HepG2 (cell line): ENCODE results near the gene AKAP1. TPM values are rescaled to one million over a fixed set of nuclear protein-coding genes. Genes with fewer than 3 reads are reported as not detected.
A peak's percentile ranks its signal among the peaks of the same experiment; 100 is the strongest.

Experiments used
- ARNT ChIP-seq: fragments of 450-650 bp; IDR thresholded peaks from 2 replicates; pipeline ENCODE4 v1.6.1; 2017
- ATF6 ChIP-seq: sonication (generic); formaldehyde crosslinking; conservative IDR thresholded peaks from 2 replicates; pipeline ENCODE4 v1.4.0; 2020; ENCODE audit warnings: missing genetic modification reagents
- FOXP1 ChIP-seq, 2 experiments: fragments of 450-650 bp in 1 of 2; IDR thresholded peaks; 2 replicates each; pipeline ENCODE4 v1.6.1; 2017 to 2018; ENCODE audit warnings: antibody characterized with exemption in 1 of 2
- HMG20B ChIP-seq: conservative IDR thresholded peaks from 2 replicates; pipeline ENCODE4 v1.6.1; 2016; ENCODE audit warnings: missing genetic modification reagents, missing compliant biosample characterization
- HOMEZ ChIP-seq: IDR thresholded peaks from 2 replicates; pipeline ENCODE4 v1.6.1; 2016; ENCODE audit warnings: low read depth
- MED8 ChIP-seq: sonication (generic); formaldehyde crosslinking; IDR thresholded peaks from 2 replicates; pipeline ENCODE4 v1.8.1; 2023; ENCODE audit warnings: mild to moderate bottlenecking, missing genetic modification reagents; ENCODE audit not compliant: insufficient replicate concordance
- MEIS2 ChIP-seq: sonication (generic); formaldehyde crosslinking; IDR thresholded peaks from 2 replicates; pipeline ENCODE4 v1.9.0; 2021; ENCODE audit warnings: mild to moderate bottlenecking, missing genetic modification reagents
- NCOR1 ChIP-seq: fragments of 200-600 bp; sonication (generic); IDR thresholded peaks from 2 replicates; pipeline ENCODE4 v1.7.0; 2017; ENCODE audit warnings: antibody characterized with exemption, low read length, borderline replicate concordance
- RXRA ChIP-seq: sonication (generic); formaldehyde crosslinking; IDR thresholded peaks from 2 replicates; pipeline ENCODE4 v1.5.1; 2020; ENCODE audit warnings: missing genetic modification reagents
- SNAI1 ChIP-seq: sonication (generic); formaldehyde crosslinking; IDR thresholded peaks from 2 replicates; pipeline ENCODE4 v1.5.0; 2020; ENCODE audit warnings: mild to moderate bottlenecking, missing genetic modification reagents, borderline replicate concordance
- TBX2 ChIP-seq: sonication (generic); formaldehyde crosslinking; IDR thresholded peaks from 2 replicates; pipeline ENCODE4 v1.5.0; 2020; ENCODE audit warnings: missing genetic modification reagents, mild to moderate bottlenecking, borderline replicate concordance
- TFDP1 ChIP-seq: IDR thresholded peaks from 2 replicates; pipeline ENCODE4 v1.6.1; 2016; ENCODE audit warnings: missing compliant biosample characterization, missing genetic modification reagents, borderline replicate concordance
- TFE3 ChIP-seq: IDR thresholded peaks from 2 replicates; pipeline ENCODE4 v1.6.1; 2016
- ZBTB21 ChIP-seq: sonication (generic); formaldehyde crosslinking; IDR thresholded peaks from 2 replicates; pipeline ENCODE4 v1.4.0; 2020; ENCODE audit warnings: missing genetic modification reagents
- ZFP36L2 ChIP-seq: sonication (generic); formaldehyde crosslinking; IDR thresholded peaks from 2 replicates; pipeline ENCODE4 v1.4.0; 2020; ENCODE audit warnings: missing genetic modification reagents
- ZIK1 ChIP-seq: sonication (generic); formaldehyde crosslinking; IDR thresholded peaks from 2 replicates; pipeline ENCODE4 v1.5.0; 2020; ENCODE audit warnings: mild to moderate bottlenecking, low read depth, missing genetic modification reagents, borderline replicate concordance
- ZMYM2 ChIP-seq: sonication (generic); formaldehyde crosslinking; IDR thresholded peaks from 2 replicates; pipeline ENCODE4 v1.8.0; 2022; ENCODE audit warnings: mild to moderate bottlenecking, missing genetic modification reagents
- ZNF230 ChIP-seq: sonication (generic); formaldehyde crosslinking; IDR thresholded peaks from 2 replicates; pipeline ENCODE4 v1.4.0; 2020; ENCODE audit warnings: mild to moderate bottlenecking, missing genetic modification reagents
- ZNF331 ChIP-seq: sonication (generic); formaldehyde crosslinking; IDR thresholded peaks from 2 replicates; pipeline ENCODE4 v1.4.0; 2020; ENCODE audit warnings: missing genetic modification reagents
- ZNF354B ChIP-seq: sonication (generic); formaldehyde crosslinking; IDR thresholded peaks from 2 replicates; pipeline ENCODE4 v1.8.0; 2022; ENCODE audit warnings: mild to moderate bottlenecking, missing genetic modification reagents
- ZNF576 ChIP-seq: sonication (generic); formaldehyde crosslinking; IDR thresholded peaks from 2 replicates; pipeline ENCODE4 v1.4.0; 2020; ENCODE audit warnings: mild to moderate bottlenecking, missing genetic modification reagents
- ZNF615 ChIP-seq: sonication (generic); formaldehyde crosslinking; IDR thresholded peaks from 2 replicates; pipeline ENCODE4 v1.5.0; 2020; ENCODE audit warnings: mild to moderate bottlenecking, missing genetic modification reagents, borderline replicate concordance
- ZNF747 ChIP-seq: sonication (generic); formaldehyde crosslinking; IDR thresholded peaks from 2 replicates; pipeline ENCODE4 v1.8.1; 2023; ENCODE audit warnings: missing genetic modification reagents, mild to moderate bottlenecking, borderline replicate concordance
- polyA plus RNA-seq, 8 experiments: library from polyadenylated mRNA; depleted of rRNA in 3 of 8; stranded (reverse) in 7 of 8; unstranded in 1 of 8; fragments of >200 nt; fragmentation: Illumina TruSeq in 4 of 8; extraction: Trizol in 4 of 8; gene quantifications; 2 replicates each; pipeline versions ENCODE4 v1.2.1 to v1.2.3, GENCODE V29; 2011 to 2016; ENCODE audit warnings: low read depth in 4 of 8, missing spikeins in 1 of 8, mixed read lengths in 1 of 8; ENCODE audit not compliant: insufficient read depth in 1 of 8
- total RNA-seq, 5 experiments: library from RNA; depleted of rRNA; stranded (reverse); fragments of >200 nt; fragmentation: Illumina TruSeq; extraction: Trizol; gene quantifications; 2 replicates each; pipeline ENCODE4 v1.2.3, GENCODE V29; 2016; ENCODE audit warnings: low read depth in 1 of 5

AKAP1 gene
- total and polyA plus RNA-seq, 2 of the 13 experiments (the other 11 are each of a cell fraction or from before 2014, with no cell fraction given), result 101 to 131 TPM

- TF ChIP-seq TFDP1 (CRISPR knock-in tag), result peak; percentile 76; the same call in 1 of the 2 replicates
- TF ChIP-seq SNAI1 (CRISPR knock-in tag), result peak; percentile 89; the same call in 1 of the 2 replicates
- peak; percentile 46; the same call in 1 of the 2 replicates for TF ChIP-seq ZIK1
- TF ChIP-seq ARNT, result no peak
- TF ChIP-seq MEIS2 (CRISPR knock-in tag), result 0 out of 2 replicates have a peak, but pooled peaks have one; percentile 61
- 0 out of 2 replicates have a peak, but pooled peaks have one; percentile 4 for TF ChIP-seq ATF6 (CRISPR knock-in tag)
- peak; percentile 77; the same call in 1 of the 2 replicates for TF ChIP-seq ZNF230
- peak; percentile 91 for TF ChIP-seq TBX2 (CRISPR knock-in tag)
- peak; percentile 42; the same call in 1 of the 2 replicates for TF ChIP-seq ZNF331
- 0 out of 2 replicates have a peak, but pooled peaks have one; percentile 86 for TF ChIP-seq ZNF615
- no peak for TF ChIP-seq HOMEZ (CRISPR knock-in tag)
- peak; percentile 74 for TF ChIP-seq NCOR1
- no peak for TF ChIP-seq FOXP1 (IDR thresholded peaks at IDR 0.05)
- TF ChIP-seq FOXP1 (CRISPR knock-in tag; IDR thresholded peaks at IDR 0.05), result no peak
- no peak for TF ChIP-seq MED8 (CRISPR knock-in tag)
- peak; percentile 30 for TF ChIP-seq RXRA (CRISPR knock-in tag)
- no peak for TF ChIP-seq ZNF576
- peak; percentile 77; the same call in 1 of the 2 replicates for TF ChIP-seq ZNF354B
- TF ChIP-seq ZMYM2, result 0 out of 2 replicates have a peak, but pooled peaks have one; percentile 13
- 0 out of 2 replicates have a peak, but pooled peaks have one; percentile 23 for TF ChIP-seq ZNF747 (CRISPR knock-in tag)
- TF ChIP-seq TFE3, result peak; percentile 15; the same call in 1 of the 2 replicates
- TF ChIP-seq ZBTB21 (CRISPR knock-in tag), result no peak
- peak; percentile 36; the same call in 1 of the 2 replicates for TF ChIP-seq ZFP36L2 (CRISPR knock-in tag)
- peak; percentile 58; the same call in 1 of the 2 replicates for TF ChIP-seq HMG20B (CRISPR knock-in tag)
Measured at GRCh38 chr17:57086069-57086930, 1.3 kb downstream of the AKAP1 start (continued).
